Measurements from ENCODE around the gene STXBP4.
A peak's percentile ranks its signal among the peaks of the same experiment; 100 is the strongest.

Gene STXBP4

DNA sequence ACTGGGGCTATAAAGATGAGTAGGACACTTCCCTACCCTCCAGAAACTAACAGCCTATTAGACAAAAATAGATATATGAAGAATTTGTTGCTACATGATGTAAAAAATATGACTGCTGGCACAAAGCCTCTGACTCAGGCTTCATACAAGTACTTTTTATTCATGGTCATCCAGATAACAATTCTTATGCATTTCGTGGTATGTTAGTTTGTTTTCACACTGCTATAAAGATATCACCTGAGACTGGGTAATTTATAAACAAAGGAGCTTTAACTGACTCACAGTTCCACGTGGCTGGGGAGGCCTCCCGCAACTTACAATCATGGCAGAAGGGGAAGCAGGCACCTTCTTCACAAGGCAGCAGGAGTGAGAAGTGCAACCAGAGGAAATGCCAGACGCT lies 183.7 kb downstream of the STXBP4 start:
- WGBS (ENCODE audit: extremely low coverage, insufficient coverage, low lambda C conversion rate), result no CpG with 5 or more reads among the region's 4 CpGs
- Histone ChIP-seq H4K8ac (ENCODE audit: low read depth, low read length) (no peak overlapping the region), H3K36me3 (ENCODE audit: control insufficient read depth, insufficient read depth, low read length) (no peaks in the 10 kb centered on the region), H3K4me3 (ENCODE audit: low read length) (no peak overlapping the region), H3K18ac (ENCODE audit: low read length) (no peak overlapping the region), H3K4ac (ENCODE audit: low read depth, low read length) (no peak overlapping the region), H2AK5ac (ENCODE audit: low read length) (no peak overlapping the region), H2BK120ac (ENCODE audit: low read depth, low read length) (no peak overlapping the region), H3K4me1 (ENCODE audit: control insufficient read depth, low read depth, low read length) (no peaks in the 10 kb centered on the region), H3K56ac (ENCODE audit: low read length) (no peak overlapping the region), H3K9ac (ENCODE audit: low read length) (no peak overlapping the region), H3K4me2 (ENCODE audit: low read length) (no peak overlapping the region), H4K5ac (ENCODE audit: low read length) (no peak overlapping the region), H2BK5ac (ENCODE audit: low read length) (no peak overlapping the region), H3K27ac (ENCODE audit: low read depth, low read length) (no peak overlapping the region), H3K79me2 (ENCODE audit: control insufficient read depth, insufficient read depth, low read length) (no peaks in the 10 kb centered on the region), H3K79me1 (ENCODE audit: low read length) (no peaks in the 10 kb centered on the region), H3K27me3 (ENCODE audit: insufficient read depth, low read length, poor library complexity) (no peaks in the 10 kb centered on the region), H3K23ac (ENCODE audit: low read length) (no peak overlapping the region), H2BK15ac (replicated peaks; ENCODE audit: low read depth) (no peak overlapping the region)
- no peak for DNase-seq

DNA sequence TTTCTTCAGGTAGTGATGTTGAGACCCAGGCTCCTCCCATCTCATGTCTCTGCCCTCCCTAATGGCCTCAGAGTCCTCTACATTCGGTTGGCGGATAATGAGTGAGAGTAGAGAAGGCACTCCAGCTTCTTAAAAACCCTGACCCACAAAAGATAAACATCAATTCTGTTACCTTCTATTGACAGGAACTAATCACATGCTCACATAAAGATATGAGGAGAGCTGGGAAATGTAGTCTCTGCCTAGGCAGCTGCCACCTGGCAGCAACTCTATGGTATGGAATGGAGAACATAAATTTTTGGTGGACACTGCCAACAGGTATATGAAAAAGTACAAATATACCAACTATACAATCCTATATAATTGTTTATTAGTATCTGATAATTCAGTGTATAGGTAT lies 185.5 kb downstream of the STXBP4 start:
- WGBS (ENCODE audit: extremely low coverage, insufficient coverage, low lambda C conversion rate), result no CpG with 5 or more reads among the region's 2 CpGs
- Histone ChIP-seq H3K79me1 (ENCODE audit: low read length) (no peaks in the 10 kb centered on the region), H3K79me2 (ENCODE audit: control insufficient read depth, insufficient read depth, low read length) (no peaks in the 10 kb centered on the region), H4K8ac (ENCODE audit: low read depth, low read length) (no peak overlapping the region), H3K27ac (ENCODE audit: low read depth, low read length) (no peak overlapping the region), H3K18ac (ENCODE audit: low read length) (no peak overlapping the region), H3K4ac (ENCODE audit: low read depth, low read length) (no peak overlapping the region), H3K27me3 (ENCODE audit: insufficient read depth, low read length, poor library complexity) (no peaks in the 10 kb centered on the region), H2BK5ac (ENCODE audit: low read length) (no peak overlapping the region), H3K4me3 (ENCODE audit: low read length) (no peak overlapping the region), H3K4me2 (ENCODE audit: low read length) (no peak overlapping the region), H4K5ac (ENCODE audit: low read length) (no peak overlapping the region), H3K4me1 (ENCODE audit: control insufficient read depth, low read depth, low read length) (no peaks in the 10 kb centered on the region), H2BK15ac (replicated peaks; ENCODE audit: low read depth) (no peak overlapping the region), H3K56ac (ENCODE audit: low read length) (no peak overlapping the region), H3K36me3 (ENCODE audit: control insufficient read depth, insufficient read depth, low read length) (no peaks in the 10 kb centered on the region), H2AK5ac (ENCODE audit: low read length) (no peak overlapping the region), H3K23ac (ENCODE audit: low read length) (no peak overlapping the region), H3K9ac (ENCODE audit: low read length) (no peak overlapping the region), H2BK120ac (ENCODE audit: low read depth, low read length) (no peak overlapping the region)
- peak; percentile 36 for DNase-seq

DNA sequence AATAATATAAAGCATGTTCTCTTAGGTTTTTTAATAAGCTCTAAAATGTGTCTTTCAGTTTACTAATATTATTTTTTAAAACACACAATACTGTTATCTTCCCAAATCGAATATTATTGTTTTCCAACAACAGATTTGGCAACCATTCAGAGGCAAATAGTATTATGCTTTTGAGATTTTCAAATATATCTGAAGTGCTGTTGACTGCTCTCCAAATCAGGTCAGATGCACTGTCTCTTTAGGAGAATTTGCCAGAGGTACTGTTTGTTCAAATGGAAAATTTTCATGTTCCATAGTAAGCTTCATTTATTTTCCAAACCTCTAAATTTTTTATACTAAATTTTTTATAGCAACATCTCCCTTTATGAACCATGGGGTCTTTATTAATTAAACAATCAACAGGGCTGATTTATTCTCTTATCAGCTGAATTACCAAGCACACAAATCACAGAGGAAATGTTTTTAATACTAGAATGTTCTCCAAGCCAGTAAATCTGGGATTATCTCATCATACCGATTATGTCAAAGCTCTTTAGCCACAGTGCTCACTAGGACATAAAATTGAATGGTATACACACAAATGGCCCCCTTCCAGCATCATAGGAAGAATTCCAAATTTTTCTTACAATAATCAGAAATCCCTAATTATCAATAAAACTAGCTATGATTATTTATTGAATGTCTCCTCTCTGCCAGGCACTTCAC lies 187.4 kb downstream of the STXBP4 start:
- no peak overlapping the region for H2AK5ac ChIP-seq (ENCODE audit: low read length)
- H3K4ac ChIP-seq (ENCODE audit: low read depth, low read length), result no peak overlapping the region
- H2BK15ac ChIP-seq (replicated peaks; ENCODE audit: low read depth), result no peak overlapping the region
- no peak overlapping the region for H3K9ac ChIP-seq (ENCODE audit: low read length)
- no peaks in the 10 kb centered on the region for H3K36me3 ChIP-seq (ENCODE audit: control insufficient read depth, insufficient read depth, low read length)
- no peak for DNase-seq
- H3K56ac ChIP-seq (ENCODE audit: low read length), result no peak overlapping the region
- H3K79me2 ChIP-seq (ENCODE audit: control insufficient read depth, insufficient read depth, low read length), result no peaks in the 10 kb centered on the region
- no peak overlapping the region for H2BK5ac ChIP-seq (ENCODE audit: low read length)
- no peak overlapping the region for H2BK120ac ChIP-seq (ENCODE audit: low read depth, low read length)
- H3K27ac ChIP-seq (ENCODE audit: low read depth, low read length), result no peak overlapping the region
- no peak overlapping the region for H3K23ac ChIP-seq (ENCODE audit: low read length)
- H3K79me1 ChIP-seq (ENCODE audit: low read length), result no peaks in the 10 kb centered on the region
- H4K8ac ChIP-seq (ENCODE audit: low read depth, low read length), result no peak overlapping the region
- H3K4me3 ChIP-seq (ENCODE audit: low read length), result no peak overlapping the region
- no peaks in the 10 kb centered on the region for H3K27me3 ChIP-seq (ENCODE audit: insufficient read depth, low read length, poor library complexity)
- no peak overlapping the region for H3K4me2 ChIP-seq (ENCODE audit: low read length)
- no peaks in the 10 kb centered on the region for H3K4me1 ChIP-seq (ENCODE audit: control insufficient read depth, low read depth, low read length)
- H3K18ac ChIP-seq (ENCODE audit: low read length), result no peak overlapping the region
- 100% methylated on average over 1 of the region's 2 CpGs for WGBS (ENCODE audit: extremely low coverage, insufficient coverage, low lambda C conversion rate)
- no peak overlapping the region for H4K5ac ChIP-seq (ENCODE audit: low read length)

DNA sequence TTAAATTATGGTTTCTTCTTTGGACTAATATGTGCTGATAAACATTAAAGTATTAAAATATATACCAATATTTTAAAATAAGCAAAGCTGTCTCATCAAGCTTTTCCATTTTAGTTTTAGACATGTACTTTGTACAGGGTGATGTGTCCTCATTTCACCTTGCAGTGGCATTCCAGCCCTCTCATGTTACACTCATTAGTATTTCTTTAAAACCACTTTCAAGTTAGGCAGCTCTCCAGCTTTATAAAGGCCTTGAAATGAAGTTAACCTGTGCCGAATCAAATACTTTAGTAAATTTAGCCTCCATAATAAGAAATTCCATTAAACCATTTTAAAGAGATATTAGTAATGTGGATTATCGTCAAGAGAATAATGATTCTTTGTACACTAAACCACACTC lies 188.6 kb downstream of the STXBP4 start:
- no CpG with 5 or more reads among the region's 2 CpGs for WGBS (ENCODE audit: extremely low coverage, insufficient coverage, low lambda C conversion rate)
- Histone ChIP-seq H2BK5ac (ENCODE audit: low read length) (no peak overlapping the region), H3K4me2 (ENCODE audit: low read length) (no peak overlapping the region), H3K18ac (ENCODE audit: low read length) (no peak overlapping the region), H3K79me1 (ENCODE audit: low read length) (no peaks in the 10 kb centered on the region), H3K4ac (ENCODE audit: low read depth, low read length) (no peak overlapping the region), H3K23ac (ENCODE audit: low read length) (no peak overlapping the region), H4K5ac (ENCODE audit: low read length) (no peak overlapping the region), H3K79me2 (ENCODE audit: control insufficient read depth, insufficient read depth, low read length) (no peaks in the 10 kb centered on the region), H3K36me3 (ENCODE audit: control insufficient read depth, insufficient read depth, low read length) (no peaks in the 10 kb centered on the region), H3K56ac (ENCODE audit: low read length) (no peak overlapping the region), H3K4me1 (ENCODE audit: control insufficient read depth, low read depth, low read length) (no peaks in the 10 kb centered on the region), H3K27ac (ENCODE audit: low read depth, low read length) (no peak overlapping the region), H3K9ac (ENCODE audit: low read length) (no peak overlapping the region), H2AK5ac (ENCODE audit: low read length) (no peak overlapping the region), H3K4me3 (ENCODE audit: low read length) (no peak overlapping the region), H2BK15ac (replicated peaks; ENCODE audit: low read depth) (no peak overlapping the region), H2BK120ac (ENCODE audit: low read depth, low read length) (no peak overlapping the region), H4K8ac (ENCODE audit: low read depth, low read length) (no peak overlapping the region), H3K27me3 (ENCODE audit: insufficient read depth, low read length, poor library complexity) (no peaks in the 10 kb centered on the region)
- DNase-seq, result no peak

DNA sequence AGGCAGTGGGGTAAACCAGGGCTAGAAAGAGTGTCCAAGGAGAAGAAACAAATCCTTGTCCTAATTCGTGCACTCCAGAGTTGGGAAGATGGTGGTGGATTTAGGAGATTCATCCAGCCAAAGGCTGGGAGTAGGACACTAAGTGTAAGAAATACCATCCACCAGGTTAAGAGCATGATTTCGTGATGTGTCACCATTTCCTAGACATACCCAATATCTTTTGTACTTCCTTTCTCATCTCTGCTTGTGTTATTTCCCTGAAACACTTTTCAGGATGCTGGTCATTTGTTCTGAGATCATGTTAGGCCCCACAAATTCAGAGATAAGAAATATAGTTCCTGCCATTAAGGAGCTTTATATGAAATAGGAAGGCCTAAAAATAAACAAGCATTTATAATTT lies 189.9 kb downstream of the STXBP4 start:
- no peaks in the 10 kb centered on the region for H3K4me1 ChIP-seq (ENCODE audit: control insufficient read depth, low read depth, low read length)
- no peak overlapping the region for H3K4me3 ChIP-seq (ENCODE audit: low read length)
- DNase-seq, result no peak
- H3K23ac ChIP-seq (ENCODE audit: low read length), result peak overlapping the region; percentile 16
- no peak overlapping the region for H4K5ac ChIP-seq (ENCODE audit: low read length)
- H3K56ac ChIP-seq (ENCODE audit: low read length), result no peak overlapping the region
- no peak overlapping the region for H3K4me2 ChIP-seq (ENCODE audit: low read length)
- H3K9ac ChIP-seq (ENCODE audit: low read length), result no peak overlapping the region
- H3K79me2 ChIP-seq (ENCODE audit: control insufficient read depth, insufficient read depth, low read length), result no peaks in the 10 kb centered on the region
- H2BK120ac ChIP-seq (ENCODE audit: low read depth, low read length), result no peak overlapping the region
- H4K8ac ChIP-seq (ENCODE audit: low read depth, low read length), result no peak overlapping the region
- no peak overlapping the region for H3K27ac ChIP-seq (ENCODE audit: low read depth, low read length)
- H3K27me3 ChIP-seq (ENCODE audit: insufficient read depth, low read length, poor library complexity), result no peaks in the 10 kb centered on the region
- H3K4ac ChIP-seq (ENCODE audit: low read depth, low read length), result no peak overlapping the region
- no peak overlapping the region for H2BK5ac ChIP-seq (ENCODE audit: low read length)
- H2AK5ac ChIP-seq (ENCODE audit: low read length), result no peak overlapping the region
- WGBS (ENCODE audit: extremely low coverage, insufficient coverage, low lambda C conversion rate), result no CpG with 5 or more reads among the region's 2 CpGs
- no peak overlapping the region for H3K18ac ChIP-seq (ENCODE audit: low read length)
- no peaks in the 10 kb centered on the region for H3K36me3 ChIP-seq (ENCODE audit: control insufficient read depth, insufficient read depth, low read length)
- no peak overlapping the region for H2BK15ac ChIP-seq (replicated peaks; ENCODE audit: low read depth)
- H3K79me1 ChIP-seq (ENCODE audit: low read length), result no peaks in the 10 kb centered on the region

DNA sequence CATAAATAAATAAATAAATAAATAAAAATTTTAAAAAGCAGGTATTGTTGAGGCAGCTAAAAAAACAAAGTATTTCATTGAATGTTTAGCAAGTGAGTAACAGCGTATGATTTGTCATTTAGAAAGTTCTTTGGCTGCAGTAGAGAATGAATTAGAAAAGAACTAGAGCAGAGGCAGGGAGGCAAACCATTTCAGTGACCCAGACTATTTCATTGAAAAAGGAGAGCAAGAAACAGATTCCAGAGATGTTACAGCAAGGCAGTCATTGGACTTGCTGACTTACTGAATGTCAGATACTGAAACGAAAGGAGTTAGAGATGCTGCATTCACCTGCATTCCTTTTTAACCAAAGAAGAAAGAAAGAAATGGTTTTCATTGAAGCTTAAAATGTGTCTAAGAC lies 190.7 kb downstream of the STXBP4 start:
- Histone ChIP-seq H3K79me2 (ENCODE audit: control insufficient read depth, insufficient read depth, low read length) (no peaks in the 10 kb centered on the region), H2BK15ac (replicated peaks; ENCODE audit: low read depth) (no peak overlapping the region), H3K27ac (ENCODE audit: low read depth, low read length) (no peak overlapping the region), H3K4me1 (ENCODE audit: control insufficient read depth, low read depth, low read length) (no peaks in the 10 kb centered on the region), H3K56ac (ENCODE audit: low read length) (no peak overlapping the region), H4K8ac (ENCODE audit: low read depth, low read length) (no peak overlapping the region), H3K36me3 (ENCODE audit: control insufficient read depth, insufficient read depth, low read length) (no peaks in the 10 kb centered on the region), H4K5ac (ENCODE audit: low read length) (no peak overlapping the region), H2BK5ac (ENCODE audit: low read length) (no peak overlapping the region), H3K27me3 (ENCODE audit: insufficient read depth, low read length, poor library complexity) (no peaks in the 10 kb centered on the region), H3K18ac (ENCODE audit: low read length) (no peak overlapping the region), H3K4me2 (ENCODE audit: low read length) (no peak overlapping the region), H3K23ac (ENCODE audit: low read length) (no peak overlapping the region), H2BK120ac (ENCODE audit: low read depth, low read length) (no peak overlapping the region), H3K4me3 (ENCODE audit: low read length) (no peak overlapping the region), H3K79me1 (ENCODE audit: low read length) (no peaks in the 10 kb centered on the region), H2AK5ac (ENCODE audit: low read length) (no peak overlapping the region), H3K9ac (ENCODE audit: low read length) (no peak overlapping the region), H3K4ac (ENCODE audit: low read depth, low read length) (no peak overlapping the region)
- WGBS (ENCODE audit: extremely low coverage, insufficient coverage, low lambda C conversion rate), result no CpG with 5 or more reads among the region's 2 CpGs
- DNase-seq, result no peak

Measured in mesendoderm (in vitro differentiated cells).